ENCODE data around the gene UGT1A9. TPM values are rescaled to one million over a fixed set of nuclear protein-coding genes. Genes with fewer than 3 reads are reported as not detected.

The UGT1A9 gene
- polyA plus RNA-seq, 1 of the 3 experiments (the other 2 are of a cell fraction) = not detected

DNA sequence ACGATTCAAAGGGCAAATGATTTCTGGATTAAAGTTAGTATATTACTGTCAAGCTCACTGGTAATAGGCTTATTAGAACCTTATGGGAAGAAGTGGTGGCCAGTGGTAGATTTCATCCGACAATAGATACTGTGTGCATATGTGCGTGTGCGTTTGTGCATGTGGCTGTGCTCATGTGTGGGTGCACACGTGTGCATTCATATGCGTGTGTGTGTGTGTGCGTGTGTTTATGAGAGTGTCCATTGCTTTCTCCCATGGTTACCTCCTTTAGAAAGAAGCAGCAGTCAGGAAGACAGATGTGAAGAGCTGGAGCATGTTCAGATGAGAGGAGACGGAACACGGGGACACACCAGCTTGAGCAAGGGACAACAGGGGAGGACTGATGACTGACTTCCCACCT is 97.6 kb downstream of the UGT1A9 start:
- Histone ChIP-seq H3K36me3 (replicated peaks in 1 of 2; ENCODE audit: control insufficient read depth in 1 of 2, insufficient read depth in 2 of 2, low read length in 1 of 2) (no peaks in the 10 kb centered on the region), H4K20me1 (ENCODE audit: insufficient read depth) (no peaks in the 10 kb centered on the region), H3K27ac (ENCODE audit: low read depth in 2 of 2, low read length in 1 of 2) (no peak overlapping the region), H3K4me1 (ENCODE audit: control insufficient read depth in 1 of 2, insufficient read depth in 2 of 2, low read depth in 1 of 2, low read length in 1 of 2) (no peaks in the 10 kb centered on the region), H3K4me3 (ENCODE audit: low read depth in 2 of 2, low read length in 1 of 2) (no peak overlapping the region), H3K9me3 (no peaks in the 10 kb centered on the region), H3F3A (replicated peaks; ENCODE audit: insufficient read depth) (no peaks in the 10 kb centered on the region), H3K27me3 (ENCODE audit: insufficient read depth) (no peaks in the 10 kb centered on the region; the same call in 1 of the 2 replicates), H3K4me2 (no peak overlapping the region), H3K9me2 (no peaks in the 10 kb centered on the region), H3K79me2 (ENCODE audit: insufficient read depth) (no peaks in the 10 kb centered on the region), H2AFZ (ENCODE audit: low read depth) (no peak overlapping the region), H3K9ac (no peak overlapping the region)
- ChIA-PET CTCF (no interaction called here), POLR2A (no interaction called here)
- DNase-seq = no peak
- WGBS (ENCODE audit: low lambda C conversion rate) = 78% methylated on average over 9 of the region's 9 CpGs
- TF ChIP-seq RFX5 (IDR thresholded peaks at IDR 0.05; ENCODE audit: low read length) (no peak), SMC3 (IDR thresholded peaks at IDR 0.05; ENCODE audit: low read depth, low read length) (no peak), EP300 (IDR thresholded peaks at IDR 0.05; ENCODE audit: borderline replicate concordance in 1 of 2, low read depth in 1 of 2, low read length in 1 of 2) (no peak), TEAD4 (IDR thresholded peaks at IDR 0.05; ENCODE audit: borderline replicate concordance, insufficient read depth) (no peak), FOXJ3 (CRISPR knock-in tag; IDR thresholded peaks at IDR 0.05) (no peak), POLR2AphosphoS5 (IDR thresholded peaks at IDR 0.05; ENCODE audit: low read depth, low read length) (no peak), CHD2 (IDR thresholded peaks at IDR 0.05; ENCODE audit: low read length, partially characterized antibody) (no peak), TCF12 (IDR thresholded peaks at IDR 0.05) (no peak), ELF1 (IDR thresholded peaks at IDR 0.05) (no peak), FOXM1 (IDR thresholded peaks at IDR 0.05; ENCODE audit: low read depth) (no peak), SIN3A (IDR thresholded peaks at IDR 0.05; ENCODE audit: borderline replicate concordance, low read depth, low read length) (no peak), TAF1 (IDR thresholded peaks at IDR 0.05; ENCODE audit: borderline replicate concordance, low read depth, low read length) (no peak), YY1 (IDR thresholded peaks at IDR 0.05; ENCODE audit: low read depth) (no peak), MXI1 (IDR thresholded peaks at IDR 0.05; ENCODE audit: low read depth, low read length) (no peak)
- TF ChIP-seq, protein P1, sequence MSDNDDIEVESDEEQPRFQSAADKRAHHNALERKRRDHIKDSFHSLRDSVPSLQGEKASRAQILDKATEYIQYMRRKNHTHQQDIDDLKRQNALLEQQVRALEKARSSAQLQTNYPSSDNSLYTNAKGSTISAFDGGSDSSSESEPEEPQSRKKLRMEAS (IDR thresholded peaks at IDR 0.05; ENCODE audit: low read depth) = no peak
- TF ChIP-seq, protein P2, sequence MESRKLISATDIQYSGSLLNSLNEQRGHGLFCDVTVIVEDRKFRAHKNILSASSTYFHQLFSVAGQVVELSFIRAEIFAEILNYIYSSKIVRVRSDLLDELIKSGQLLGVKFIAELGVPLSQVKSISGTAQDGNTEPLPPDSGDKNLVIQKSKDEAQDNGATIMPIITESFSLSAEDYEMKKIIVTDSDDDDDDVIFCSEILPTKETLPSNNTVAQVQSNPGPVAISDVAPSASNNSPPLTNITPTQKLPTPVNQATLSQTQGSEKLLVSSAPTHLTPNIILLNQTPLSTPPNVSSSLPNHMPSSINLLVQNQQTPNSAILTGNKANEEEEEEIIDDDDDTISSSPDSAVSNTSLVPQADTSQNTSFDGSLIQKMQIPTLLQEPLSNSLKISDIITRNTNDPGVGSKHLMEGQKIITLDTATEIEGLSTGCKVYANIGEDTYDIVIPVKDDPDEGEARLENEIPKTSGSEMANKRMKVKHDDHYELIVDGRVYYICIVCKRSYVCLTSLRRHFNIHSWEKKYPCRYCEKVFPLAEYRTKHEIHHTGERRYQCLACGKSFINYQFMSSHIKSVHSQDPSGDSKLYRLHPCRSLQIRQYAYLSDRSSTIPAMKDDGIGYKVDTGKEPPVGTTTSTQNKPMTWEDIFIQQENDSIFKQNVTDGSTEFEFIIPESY (IDR thresholded peaks at IDR 0.05; ENCODE audit: borderline replicate concordance, low read depth) = no peak
- TF ChIP-seq, protein P3, sequence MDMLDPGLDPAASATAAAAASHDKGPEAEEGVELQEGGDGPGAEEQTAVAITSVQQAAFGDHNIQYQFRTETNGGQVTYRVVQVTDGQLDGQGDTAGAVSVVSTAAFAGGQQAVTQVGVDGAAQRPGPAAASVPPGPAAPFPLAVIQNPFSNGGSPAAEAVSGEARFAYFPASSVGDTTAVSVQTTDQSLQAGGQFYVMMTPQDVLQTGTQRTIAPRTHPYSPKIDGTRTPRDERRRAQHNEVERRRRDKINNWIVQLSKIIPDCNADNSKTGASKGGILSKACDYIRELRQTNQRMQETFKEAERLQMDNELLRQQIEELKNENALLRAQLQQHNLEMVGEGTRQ (IDR thresholded peaks at IDR 0.05; ENCODE audit: borderline replicate concordance, low read depth, low read length) = no peak
- TF ChIP-seq, protein P4, sequence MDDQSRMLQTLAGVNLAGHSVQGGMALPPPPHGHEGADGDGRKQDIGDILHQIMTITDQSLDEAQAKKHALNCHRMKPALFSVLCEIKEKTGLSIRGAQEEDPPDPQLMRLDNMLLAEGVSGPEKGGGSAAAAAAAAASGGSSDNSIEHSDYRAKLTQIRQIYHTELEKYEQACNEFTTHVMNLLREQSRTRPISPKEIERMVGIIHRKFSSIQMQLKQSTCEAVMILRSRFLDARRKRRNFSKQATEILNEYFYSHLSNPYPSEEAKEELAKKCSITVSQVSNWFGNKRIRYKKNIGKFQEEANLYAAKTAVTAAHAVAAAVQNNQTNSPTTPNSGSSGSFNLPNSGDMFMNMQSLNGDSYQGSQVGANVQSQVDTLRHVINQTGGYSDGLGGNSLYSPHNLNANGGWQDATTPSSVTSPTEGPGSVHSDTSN (IDR thresholded peaks at IDR 0.05) = no peak
